Measurements from ENCODE around the gene C2CD3. TPM values are rescaled to one million over a fixed set of nuclear protein-coding genes. Genes with fewer than 3 reads are reported as not detected.

The C2CD3 gene
- total RNA-seq, 2 experiments from 2014 or later = 40.2 to 47.1 TPM

DNA sequence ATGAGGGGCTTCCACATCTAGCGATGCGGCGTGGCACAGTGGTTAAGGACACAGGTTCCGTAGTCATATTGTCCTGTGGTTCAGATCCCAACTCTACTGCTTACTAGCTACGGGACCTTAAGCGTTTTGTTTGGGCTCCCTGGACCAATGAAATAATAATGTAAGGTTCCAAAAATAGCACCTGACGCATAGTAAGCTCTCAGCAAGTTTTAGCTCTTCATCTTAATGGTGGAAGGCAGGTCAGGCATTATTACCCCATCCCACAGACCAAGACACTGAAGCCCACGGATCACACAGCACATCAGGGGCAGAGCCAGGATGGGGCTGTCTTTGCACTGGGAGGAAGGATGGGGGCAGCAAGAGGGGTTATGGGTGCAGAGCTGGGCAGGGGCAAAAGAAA lies 206.9 kb downstream of the C2CD3 start:
- CTCF ChIA-PET = interaction anchor here (0.6 to 2.6 kb wide), 23 partner anchors 9 to 486 kb away, joined by 3 to 13 read pairs (median 3); partner anchors contain the start of genes C2CD3 and PPME1
- Mint-ChIP-seq H3K9me3 (ENCODE audit: low read depth) (no peaks in the 10 kb centered on the region), H3K4me3 (no peak overlapping the region), H3K27me3 (no peaks in the 10 kb centered on the region), H3K4me1 (peaks cover 14% of the 10 kb centered on the region), H3K36me3 (no peaks in the 10 kb centered on the region), H3K27ac (no peak overlapping the region)
- ATAC-seq (no peak), DNase-seq (no peak)

Other genes starting within 250 kb of the C2CD3 start
- gene DNAJB13, start 220.0 kb downstream of the C2CD3 start, total RNA-seq = under 1 TPM; 0.26 to 0.29 TPM
- 100 to 1,000 TPM; 199 to 288 TPM for gene UCP2, start 188.2 kb downstream of the C2CD3 start, total RNA-seq
- gene UCP3, start 161.9 kb downstream of the C2CD3 start, total RNA-seq = 1 to 10 TPM; 3.3 to 5.2 TPM
- gene PPME1, start 287 bp upstream of the C2CD3 start, total RNA-seq = 10 to 100 TPM; 28.5 to 30.9 TPM
- gene P4HA3, start 140.6 kb upstream of the C2CD3 start, total RNA-seq = not detected
- gene PGM2L1, start 227.4 kb upstream of the C2CD3 start, total RNA-seq = 10 to 100 TPM; 10.1 to 13.1 TPM

Measured in activated CD8-positive, alpha-beta memory T cell treated with anti-CD3 and anti-CD28 coated beads, Interleukin-2, amount 10 ng/mL, durations not matched to agents 7 days and 5 days (primary cell).